ENCODE measurements around the gene WDR81. TPM values are rescaled to one million over a fixed set of nuclear protein-coding genes. Genes with fewer than 3 reads are reported as not detected.
A peak's percentile ranks its signal among the peaks of the same experiment; 100 is the strongest.

The WDR81 gene
- total RNA-seq, 2 experiments from 2014 or later = 35.8 to 36.7 TPM

GRCh38 chr17:1742371-1743087 is 18.0 kb downstream of the WDR81 start, which contains the start of gene SERPINF2:
Gene SERPINF2, plus strand, starts transcription at chr17:1742871. Its CDS starts 2,125 bp downstream, at chr17:1744996.
- DNase-seq = no peak
- POLR2A ChIA-PET = no interaction called here
- no peak for ATAC-seq (ENCODE audit: low read depth)
- H3K27me3 Mint-ChIP-seq = no peaks in the 10 kb centered on the region
- H3K27ac Mint-ChIP-seq = no peak within 1 kb of the TSS
- H3K36me3 Mint-ChIP-seq = peaks cover 2% of the 10 kb centered on the region
- no peaks in the 10 kb centered on the region for H3K4me1 Mint-ChIP-seq
- H3K9me3 Mint-ChIP-seq = no peaks in the 10 kb centered on the region
- H3K4me3 Mint-ChIP-seq = no peak within 1 kb of the TSS

GRCh38 chr17:1743088-1743439 is 18.6 kb downstream of the WDR81 start:
- Mint-ChIP-seq H3K4me1 (no peaks in the 10 kb centered on the region), H3K36me3 (peaks cover under 1% of the 10 kb centered on the region), H3K4me3 (no peak overlapping the region), H3K9me3 (no peaks in the 10 kb centered on the region), H3K27me3 (no peaks in the 10 kb centered on the region), H3K27ac (no peak overlapping the region)
- no peak for ATAC-seq (ENCODE audit: low read depth)
- DNase-seq = no peak
- POLR2A ChIA-PET = no interaction called here

DNA sequence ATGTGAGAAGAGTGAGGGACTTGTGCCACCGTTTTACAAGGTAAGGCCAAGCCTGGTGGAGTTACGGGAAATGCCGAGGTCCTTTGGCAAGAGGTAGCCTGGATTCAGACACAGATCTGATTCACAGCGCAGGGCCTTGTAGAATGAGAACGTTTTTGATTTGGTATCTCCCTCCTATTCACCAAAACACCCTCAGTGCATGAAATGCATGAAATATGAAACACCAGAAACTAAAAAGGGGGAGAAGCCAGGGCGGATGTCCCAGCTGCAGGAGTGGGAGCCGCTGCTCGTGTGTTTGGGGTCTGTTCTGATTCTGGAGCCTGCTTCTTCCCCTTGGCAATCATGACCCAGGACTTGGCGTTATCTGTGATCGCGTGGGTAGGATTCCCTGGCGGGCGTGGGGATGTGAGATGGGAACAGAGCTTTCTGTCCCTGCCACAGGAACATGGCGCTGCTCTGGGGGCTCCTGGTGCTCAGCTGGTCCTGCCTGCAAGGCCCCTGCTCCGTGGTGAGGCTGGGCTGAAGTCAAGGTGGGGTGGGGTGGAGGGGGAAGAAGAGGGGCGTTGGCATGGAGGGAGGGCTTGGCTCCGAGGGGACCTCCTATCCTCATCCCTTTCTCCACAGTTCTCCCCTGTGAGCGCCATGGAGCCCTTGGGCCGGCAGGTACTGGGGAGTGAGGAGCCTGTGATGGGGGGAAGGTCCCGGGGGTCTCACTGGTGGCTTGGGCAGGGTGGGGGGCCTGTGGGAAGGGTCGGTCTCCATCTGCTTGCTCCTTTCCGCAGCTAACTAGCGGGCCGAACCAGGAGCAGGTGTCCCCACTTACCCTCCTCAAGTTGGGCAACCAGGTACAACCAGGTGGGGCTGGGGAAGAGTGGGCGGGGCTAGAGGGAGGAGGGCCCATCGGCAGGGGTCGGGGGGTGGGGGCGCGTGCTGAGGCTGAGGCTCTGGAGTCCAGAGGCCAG is 20.3 kb downstream of the WDR81 start:
- DNase-seq (no peak), ATAC-seq (ENCODE audit: low read depth) (no peak)
- no peaks in the 10 kb centered on the region for H3K9me3 Mint-ChIP-seq
- no peaks in the 10 kb centered on the region for H3K27me3 Mint-ChIP-seq
- no peaks in the 10 kb centered on the region for H3K36me3 Mint-ChIP-seq
- POLR2A ChIA-PET = no interaction called here
- H3K4me3 Mint-ChIP-seq = no peak overlapping the region
- no peak overlapping the region for H3K27ac Mint-ChIP-seq
- no peaks in the 10 kb centered on the region for H3K4me1 Mint-ChIP-seq

GRCh38 chr17:1745513-1746020 is 21.1 kb downstream of the WDR81 start:
- H3K9me3 Mint-ChIP-seq = no peaks in the 10 kb centered on the region
- H3K27me3 Mint-ChIP-seq = no peaks in the 10 kb centered on the region
- no peak overlapping the region for H3K4me3 Mint-ChIP-seq
- no peak for DNase-seq
- ATAC-seq (ENCODE audit: low read depth) = no peak
- no peaks in the 10 kb centered on the region for H3K4me1 Mint-ChIP-seq
- POLR2A ChIA-PET = no interaction called here
- no peak overlapping the region for H3K27ac Mint-ChIP-seq
- no peaks in the 10 kb centered on the region for H3K36me3 Mint-ChIP-seq

DNA sequence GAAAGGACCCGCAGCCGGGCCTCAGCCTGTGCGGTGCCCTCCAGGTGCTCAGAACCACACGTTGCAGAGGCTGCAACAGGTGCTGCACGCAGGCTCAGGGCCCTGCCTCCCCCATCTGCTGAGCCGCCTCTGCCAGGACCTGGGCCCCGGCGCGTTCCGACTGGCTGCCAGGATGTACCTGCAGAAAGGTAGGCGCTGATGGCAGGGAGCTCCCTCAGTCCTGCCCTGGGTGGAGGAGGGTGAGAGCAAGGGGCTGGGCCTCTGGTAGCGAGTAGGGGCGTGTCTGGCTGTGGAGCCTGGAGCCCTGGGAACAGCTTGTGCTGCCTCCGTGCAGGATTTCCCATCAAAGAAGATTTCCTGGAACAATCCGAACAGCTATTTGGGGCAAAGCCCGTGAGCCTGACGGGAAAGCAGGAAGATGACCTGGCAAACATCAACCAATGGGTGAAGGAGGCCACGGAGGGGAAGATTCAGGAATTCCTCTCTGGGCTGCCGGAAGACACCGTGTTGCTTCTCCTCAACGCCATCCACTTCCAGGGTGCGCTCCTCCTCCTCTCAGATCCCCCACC is 22.6 kb downstream of the WDR81 start:
- Mint-ChIP-seq H3K4me1 (no peaks in the 10 kb centered on the region), H3K27ac (no peak overlapping the region), H3K9me3 (no peaks in the 10 kb centered on the region), H3K27me3 (peaks cover 4% of the 10 kb centered on the region), H3K4me3 (no peak overlapping the region), H3K36me3 (no peaks in the 10 kb centered on the region)
- ATAC-seq (ENCODE audit: low read depth) (no peak), DNase-seq (no peak)
- POLR2A ChIA-PET = no interaction called here

GRCh38 chr17:1750628-1751027 is 26.1 kb downstream of the WDR81 start:
- H3K36me3 Mint-ChIP-seq = no peaks in the 10 kb centered on the region
- H3K4me3 Mint-ChIP-seq = no peak overlapping the region
- H3K9me3 Mint-ChIP-seq = no peaks in the 10 kb centered on the region
- H3K4me1 Mint-ChIP-seq = no peaks in the 10 kb centered on the region
- DNase-seq = no peak
- no peak overlapping the region for H3K27ac Mint-ChIP-seq
- POLR2A ChIA-PET = no interaction called here
- peaks cover 4% of the 10 kb centered on the region for H3K27me3 Mint-ChIP-seq
- ATAC-seq (ENCODE audit: low read depth) = no peak

DNA sequence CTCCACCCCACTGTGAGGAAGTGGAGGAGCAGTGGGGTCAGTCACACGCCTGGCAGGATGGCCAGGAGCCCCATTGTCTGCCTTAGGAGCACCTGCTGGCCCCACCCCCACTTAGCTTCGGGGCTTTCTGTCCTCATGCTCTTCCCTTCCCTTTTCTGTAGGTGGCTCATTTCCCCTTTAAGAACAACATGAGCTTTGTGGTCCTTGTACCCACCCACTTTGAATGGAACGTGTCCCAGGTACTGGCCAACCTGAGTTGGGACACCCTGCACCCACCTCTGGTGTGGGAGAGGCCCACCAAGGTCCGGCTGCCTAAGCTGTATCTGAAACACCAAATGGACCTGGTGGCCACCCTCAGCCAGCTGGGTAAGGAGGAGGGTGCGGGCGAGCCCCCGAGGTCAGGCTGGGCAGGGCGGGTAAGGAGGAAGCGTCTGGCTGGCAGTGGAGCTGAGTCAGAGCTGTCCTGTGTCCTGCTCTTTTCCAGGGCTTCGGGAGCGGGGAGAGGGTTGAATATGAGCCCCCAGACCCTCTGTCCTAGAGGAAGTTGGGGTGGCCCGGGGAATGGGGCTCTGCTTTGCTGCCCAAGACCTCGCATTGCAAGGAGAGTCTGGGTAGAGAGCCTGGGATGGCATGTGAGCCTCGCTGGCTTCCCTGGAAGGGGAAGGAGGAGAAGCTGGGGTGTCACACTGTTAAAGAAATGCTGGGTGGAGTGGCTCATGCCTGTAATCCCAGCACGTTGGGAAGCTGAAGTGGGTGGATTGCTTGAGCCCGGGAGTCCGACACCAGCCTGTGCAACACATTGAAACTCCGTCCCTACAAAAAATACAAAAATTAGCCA is 28.1 kb downstream of the WDR81 start:
- no peaks in the 10 kb centered on the region for H3K9me3 Mint-ChIP-seq
- H3K27me3 Mint-ChIP-seq = peaks cover 4% of the 10 kb centered on the region
- DNase-seq (no peak), ATAC-seq (ENCODE audit: low read depth) (peak; percentile 18)
- POLR2A ChIA-PET = interaction anchor here (1.2 to 1.3 kb wide), 2 partner anchors 12 to 28 kb away, joined by 3 read pairs; partner anchors contain the start of gene WDR81
- no peak overlapping the region for H3K4me3 Mint-ChIP-seq
- no peaks in the 10 kb centered on the region for H3K36me3 Mint-ChIP-seq
- H3K4me1 Mint-ChIP-seq = no peaks in the 10 kb centered on the region
- no peak overlapping the region for H3K27ac Mint-ChIP-seq

DNA sequence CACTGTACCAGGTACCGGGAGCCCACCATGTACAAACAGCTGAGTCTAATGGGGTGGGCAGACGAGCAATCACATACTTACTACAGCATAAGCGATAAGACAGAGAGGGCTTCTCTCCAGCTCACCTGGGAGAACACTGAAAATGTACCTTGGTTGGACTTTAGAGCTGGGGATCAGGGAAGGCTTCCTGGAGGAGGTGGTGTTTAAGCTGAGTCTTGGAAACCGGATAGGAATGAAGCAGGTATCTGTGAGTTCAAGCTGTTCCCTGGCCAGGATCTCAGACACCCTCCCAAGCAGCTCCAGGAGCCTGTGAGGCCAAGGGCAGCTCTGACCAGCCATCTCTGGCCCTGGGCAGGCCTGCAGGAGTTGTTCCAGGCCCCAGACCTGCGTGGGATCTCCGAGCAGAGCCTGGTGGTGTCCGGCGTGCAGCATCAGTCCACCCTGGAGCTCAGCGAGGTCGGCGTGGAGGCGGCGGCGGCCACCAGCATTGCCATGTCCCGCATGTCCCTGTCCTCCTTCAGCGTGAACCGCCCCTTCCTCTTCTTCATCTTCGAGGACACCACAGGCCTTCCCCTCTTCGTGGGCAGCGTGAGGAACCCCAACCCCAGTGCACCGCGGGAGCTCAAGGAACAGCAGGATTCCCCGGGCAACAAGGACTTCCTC is 29.4 kb downstream of the WDR81 start:
- no peak for ATAC-seq (ENCODE audit: low read depth)
- H3K4me1 Mint-ChIP-seq = no peaks in the 10 kb centered on the region
- POLR2A ChIA-PET = interaction anchor here (1.4 kb wide), 1 partner anchor 10 kb away, joined by 4 read pairs; no protein-coding TSS in a partner anchor

DNA sequence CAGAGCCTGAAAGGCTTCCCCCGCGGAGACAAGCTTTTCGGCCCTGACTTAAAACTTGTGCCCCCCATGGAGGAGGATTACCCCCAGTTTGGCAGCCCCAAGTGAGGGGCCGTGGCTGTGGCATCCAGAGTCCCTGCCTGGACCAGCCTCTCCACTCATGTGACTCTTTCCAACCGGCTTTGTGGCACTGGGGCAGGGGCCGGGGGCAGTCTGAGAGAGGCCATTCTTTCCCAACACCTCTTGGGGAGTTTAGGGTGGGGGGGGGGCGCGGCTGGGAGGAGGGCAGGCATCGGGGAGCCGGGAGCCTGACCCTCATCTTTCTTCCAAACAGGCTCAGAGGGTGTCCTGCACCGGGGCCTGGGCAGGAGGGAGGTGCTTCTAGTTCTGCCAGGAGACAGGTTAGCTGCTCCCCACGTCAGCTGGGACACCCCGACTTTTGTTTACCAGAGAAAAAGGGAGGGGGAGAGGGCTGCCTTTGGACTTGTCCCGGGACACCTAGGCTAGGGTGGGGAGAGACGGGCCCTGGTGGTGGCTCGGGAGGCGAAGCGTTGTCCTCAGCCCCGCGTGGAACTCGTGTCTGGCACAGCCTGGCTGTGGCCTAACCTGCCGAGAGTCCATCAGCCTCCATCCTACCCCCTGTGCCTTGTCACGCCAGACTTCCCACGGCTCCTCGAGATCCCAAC is 30.1 kb downstream of the WDR81 start:
- POLR2A ChIA-PET = interaction anchor here (1.4 kb wide), 1 partner anchor 9 kb away, joined by 4 read pairs; no protein-coding TSS in a partner anchor
- Mint-ChIP-seq H3K4me3 (no peak overlapping the region), H3K4me1 (no peaks in the 10 kb centered on the region), H3K27ac (no peak overlapping the region), H3K27me3 (peaks cover 6% of the 10 kb centered on the region), H3K9me3 (no peaks in the 10 kb centered on the region), H3K36me3 (no peaks in the 10 kb centered on the region)
- ATAC-seq (ENCODE audit: low read depth) (no peak), DNase-seq (no peak)

More for the DNA sequence above, 29.4 kb downstream of the WDR81 start:
- no peak for DNase-seq
- H3K27ac Mint-ChIP-seq = no peak overlapping the region
- H3K4me3 Mint-ChIP-seq = no peak overlapping the region
- H3K9me3 Mint-ChIP-seq = no peaks in the 10 kb centered on the region
- peaks cover 6% of the 10 kb centered on the region for H3K27me3 Mint-ChIP-seq
- no peaks in the 10 kb centered on the region for H3K36me3 Mint-ChIP-seq

DNA sequence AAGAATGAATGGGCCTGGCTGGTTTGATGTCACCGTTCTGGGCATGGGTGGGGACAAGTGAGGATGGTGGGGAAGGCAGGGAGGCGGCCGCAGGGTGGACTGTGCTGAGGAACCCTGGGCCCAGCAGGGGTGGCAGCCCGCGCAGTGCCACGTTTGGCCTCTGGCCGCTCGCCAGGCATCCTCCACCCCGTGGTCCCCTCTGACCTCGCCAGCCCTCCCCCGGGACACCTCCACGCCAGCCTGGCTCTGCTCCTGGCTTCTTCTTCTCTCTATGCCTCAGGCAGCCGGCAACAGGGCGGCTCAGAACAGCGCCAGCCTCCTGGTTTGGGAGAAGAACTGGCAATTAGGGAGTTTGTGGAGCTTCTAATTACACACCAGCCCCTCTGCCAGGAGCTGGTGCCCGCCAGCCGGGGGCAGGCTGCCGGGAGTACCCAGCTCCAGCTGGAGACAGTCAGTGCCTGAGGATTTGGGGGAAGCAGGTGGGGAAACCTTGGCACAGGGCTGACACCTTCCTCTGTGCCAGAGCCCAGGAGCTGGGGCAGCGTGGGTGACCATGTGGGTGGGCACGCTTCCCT is 30.8 kb downstream of the WDR81 start:
- no peak overlapping the region for H3K27ac Mint-ChIP-seq
- H3K36me3 Mint-ChIP-seq = no peaks in the 10 kb centered on the region
- DNase-seq (no peak), ATAC-seq (ENCODE audit: low read depth) (no peak)
- peaks cover 6% of the 10 kb centered on the region for H3K27me3 Mint-ChIP-seq
- H3K9me3 Mint-ChIP-seq = no peaks in the 10 kb centered on the region
- H3K4me1 Mint-ChIP-seq = no peaks in the 10 kb centered on the region
- POLR2A ChIA-PET = no interaction called here
- no peak overlapping the region for H3K4me3 Mint-ChIP-seq

GRCh38 chr17:1755827-1756262 is 31.3 kb downstream of the WDR81 start:
- Mint-ChIP-seq H3K4me3 (no peak overlapping the region), H3K9me3 (no peaks in the 10 kb centered on the region)
- POLR2A ChIA-PET = no interaction called here

DNA sequence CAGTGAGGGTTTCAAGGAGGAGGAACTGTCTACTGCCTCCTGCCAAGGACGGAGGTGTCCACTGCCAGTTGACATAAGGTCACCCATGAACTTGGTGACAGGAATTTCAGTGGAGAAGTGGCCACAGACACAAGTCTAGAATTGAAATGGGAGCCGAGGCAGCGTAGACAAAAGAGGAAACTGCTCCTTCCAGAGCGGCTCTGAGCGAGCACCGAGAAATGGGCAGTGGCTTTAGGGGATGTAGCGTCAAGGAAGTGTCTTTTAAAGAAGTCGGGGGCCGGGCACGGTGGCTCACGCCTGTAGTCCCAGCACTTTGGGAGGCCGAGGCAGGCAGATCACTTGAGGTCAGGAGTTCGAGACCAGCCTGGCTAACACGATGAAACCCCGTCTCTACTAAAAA is 34.3 kb downstream of the WDR81 start:
- Mint-ChIP-seq H3K27me3 (peaks cover 2% of the 10 kb centered on the region), H3K4me1 (peaks cover 10% of the 10 kb centered on the region), H3K27ac (no peak overlapping the region), H3K9me3 (no peaks in the 10 kb centered on the region), H3K4me3 (no peak overlapping the region), H3K36me3 (no peaks in the 10 kb centered on the region)
- DNase-seq (no peak), ATAC-seq (ENCODE audit: low read depth) (no peak)
- POLR2A ChIA-PET = no interaction called here

More at GRCh38 chr17:1755827-1756262, 31.3 kb downstream of the WDR81 start:
- no peak for ATAC-seq (ENCODE audit: low read depth)
- H3K27me3 Mint-ChIP-seq = peaks cover 5% of the 10 kb centered on the region
- no peaks in the 10 kb centered on the region for H3K36me3 Mint-ChIP-seq
- no peak for DNase-seq
- no peaks in the 10 kb centered on the region for H3K4me1 Mint-ChIP-seq
- H3K27ac Mint-ChIP-seq = no peak overlapping the region

Measured in activated naive CD8-positive, alpha-beta T cell treated with anti-CD3 and anti-CD28 coated beads, Interleukin-2, amount 10 ng/mL, durations not matched to agents 7 days and 5 days (primary cell).